PC-9 (cell line): ENCODE measurements around the gene CLC. TPM values are rescaled to one million over a fixed set of nuclear protein-coding genes. Genes with fewer than 3 reads are reported as not detected.
"Not testable (repeated sequence)": the region's sequence is repeated elsewhere in the genome, so short reads cannot be mapped to it uniquely, and the experiment has no call there.

Source experiments
- BruUV-seq: library from RNA; stranded (reverse); fragments of 400-500 nt; replicated peaks from 2 replicates; lab custom pipeline; 2021; lab: Mats Ljungman, UMichigan
- CTCF ChIA-PET: fragments of 300-600 bp; sonication (Branson Sonifier 250); formaldehyde crosslinking; loops from one replicate; lab custom pipeline; 2022; ENCODE audit warnings: antibody characterized with exemption; lab: Charles Lee
- POLR2A ChIA-PET: fragments of 300-600 bp; sonication (Branson Sonifier 250); formaldehyde crosslinking; loops from one replicate; lab custom pipeline; 2022; ENCODE audit warnings: antibody characterized with exemption; ENCODE audit not compliant: unreplicated experiment; lab: Charles Lee
- DNase-seq, 2 experiments: peaks; one replicate each; pipeline versions ENCODE4 v3.0.0 to v3.0.0-alpha.2; 2015 to 2022; ENCODE audit warnings: mixed read lengths in 1 of 2
- H2AFZ ChIP-seq: fragments of 200-600 bp; sonication (generic); 2 replicates; pipeline ENCODE4 v1.8.1; 2017; ENCODE audit warnings: antibody characterized with exemption
- H3F3A ChIP-seq: fragments of 200-600 bp; sonication (generic); 2 replicates; pipeline ENCODE4 v1.8.1; 2017; ENCODE audit warnings: antibody characterized with exemption, mild to moderate bottlenecking, low read depth; ENCODE audit not compliant: insufficient read depth
- H3K27ac ChIP-seq: fragments of 200-600 bp; sonication (generic); 2 replicates; pipeline ENCODE4 v1.6.1; 2016; ENCODE audit warnings: mixed run types
- H3K27me3 ChIP-seq: fragments of 200-600 bp; sonication (generic); 2 replicates; pipeline ENCODE4 v1.6.1; 2016; ENCODE audit warnings: low read depth, mixed run types; ENCODE audit not compliant: insufficient read depth
- H3K36me3 ChIP-seq: fragments of 200-600 bp; sonication (generic); 2 replicates; pipeline ENCODE4 v1.6.1; 2016; ENCODE audit warnings: low read depth, mixed run types
- H3K4me1 ChIP-seq: fragments of 200-600 bp; sonication (generic); replicated peaks from 2 replicates; pipeline ENCODE4 v1.6.1; 2016; ENCODE audit warnings: mixed run types; ENCODE audit not compliant: insufficient read depth
- H3K4me2 ChIP-seq: fragments of 200-600 bp; sonication (generic); 2 replicates; pipeline ENCODE4 v1.6.1; 2017; ENCODE audit warnings: mixed run types
- H3K4me3 ChIP-seq: fragments of 200-600 bp; sonication (generic); 2 replicates; pipeline ENCODE4 v1.6.1; 2016; ENCODE audit warnings: mixed run types
- H3K79me2 ChIP-seq: fragments of 200-600 bp; sonication (generic); 2 replicates; pipeline ENCODE4 v1.6.1; 2017; ENCODE audit warnings: low read depth, mixed run types
- H3K9me2 ChIP-seq: fragments of 200-600 bp; sonication (generic); 2 replicates; pipeline ENCODE4 v1.8.1; 2017; ENCODE audit warnings: mild to moderate bottlenecking; ENCODE audit not compliant: insufficient read depth
- H3K9me3 ChIP-seq: fragments of 200-600 bp; sonication (generic); 2 replicates; pipeline ENCODE4 v1.8.1; 2016; ENCODE audit warnings: low read depth; ENCODE audit not compliant: insufficient read depth
- H4K20me1 ChIP-seq: fragments of 200-600 bp; sonication (generic); 2 replicates; pipeline ENCODE4 v1.8.1; 2017; ENCODE audit not compliant: insufficient read depth
- EZH2 ChIP-seq: fragments of 200-600 bp; sonication (generic); IDR thresholded peaks from 2 replicates; pipeline ENCODE4 v1.8.0; 2017; ENCODE audit warnings: antibody characterized with exemption, low read depth
- intact Hi-C: fragments of 100-400 bp; cut with micrococcal nuclease; formaldehyde crosslinking; loops from one replicate; pipeline ENCODE4 v1.10.0; 2022; ENCODE audit not compliant: unreplicated experiment
- total RNA-seq: library from RNA; stranded (reverse); gene quantifications from 2 replicates; pipeline ENCODE4 v1.2.3, GENCODE V29; 2021
- TF ChIP-seq, protein P1 (sequence below): fragments of 200-600 bp; sonication (generic); conservative IDR thresholded peaks from 2 replicates; pipeline ENCODE4 v1.6.1; 2017; ENCODE audit warnings: mixed run types, antibody characterized with exemption, mild to moderate bottlenecking, moderate library complexity

Gene CLC
- total RNA-seq, 1 experiment from 2014 or later = not detected

DNA sequence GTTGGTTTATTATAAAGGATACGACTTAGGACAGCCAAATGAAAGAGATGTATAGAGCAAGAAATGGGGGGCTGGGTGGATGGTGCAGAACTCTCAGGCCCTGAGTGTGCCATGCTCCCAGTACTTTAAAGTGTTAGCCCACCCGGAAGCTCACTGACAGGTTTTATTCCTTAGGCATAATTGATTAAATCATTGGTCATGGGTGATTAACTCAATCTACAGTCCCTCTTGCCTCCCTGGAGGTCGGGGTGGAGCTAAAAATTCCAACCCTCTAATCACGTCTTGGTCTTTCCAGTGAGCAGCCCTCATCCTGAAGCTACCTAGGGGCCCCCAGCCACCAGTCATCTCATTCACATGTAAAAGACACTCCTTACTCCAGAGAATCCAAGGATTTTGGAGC is 31.0 kb upstream of the CLC start:
- CTCF ChIA-PET = interaction anchor here (0.7 kb wide), 1 partner anchor 155 kb away, joined by 3 read pairs; no protein-coding TSS in a partner anchor
- intact Hi-C loops = loop anchor here (5.0 to 10.0 kb wide), 2 partner anchors 211 to 324 kb away; partner anchors contain the start of gene SUPT5H

DNA sequence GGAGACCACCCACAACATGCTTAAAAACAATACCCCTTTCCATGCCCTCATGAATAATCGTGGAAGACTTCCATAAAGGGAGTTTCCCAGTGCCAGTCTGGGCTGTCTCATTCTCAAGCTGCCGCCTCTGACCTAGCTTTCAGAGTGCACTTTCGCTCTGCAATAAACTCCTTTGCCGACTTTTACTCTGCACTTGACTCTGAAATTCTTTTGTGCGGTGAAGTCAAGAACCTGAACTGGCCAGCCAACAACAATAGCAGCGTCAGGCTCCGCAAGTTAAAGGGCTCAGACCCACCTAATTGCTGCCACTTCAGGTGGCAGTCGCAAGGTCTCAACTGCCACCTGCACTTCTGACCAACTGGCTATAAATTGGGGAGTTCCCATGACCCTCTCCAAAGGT is 30.5 kb upstream of the CLC start:
- POLR2A ChIA-PET = no interaction called here
- H2AFZ ChIP-seq = no peak overlapping the region
- H3K4me1 ChIP-seq = no peaks in the 10 kb centered on the region
- no peaks in the 10 kb centered on the region for H3F3A ChIP-seq
- no peaks in the 10 kb centered on the region for H3K9me3 ChIP-seq
- H4K20me1 ChIP-seq = no peaks in the 10 kb centered on the region
- no peak overlapping the region for H3K27ac ChIP-seq
- DNase-seq = no peak
- no peaks in the 10 kb centered on the region for H3K9me2 ChIP-seq
- CTCF ChIA-PET = interaction anchor here (0.9 kb wide), 1 partner anchor 10 kb away, joined by 5 read pairs; no protein-coding TSS in a partner anchor
- peaks cover 57% of the 10 kb centered on the region for H3K27me3 ChIP-seq
- BruUV-seq = no TSS peak
- TF ChIP-seq EZH2 = no peak
- no peak overlapping the region for H3K4me3 ChIP-seq
- no peaks in the 10 kb centered on the region for H3K79me2 ChIP-seq
- no peaks in the 10 kb centered on the region for H3K36me3 ChIP-seq
- intact Hi-C loops = loop anchor here (5.0 to 10.0 kb wide), 2 partner anchors 211 to 324 kb away; partner anchors contain the start of gene SUPT5H
- no peak overlapping the region for H3K4me2 ChIP-seq

More for the DNA sequence above, 31.0 kb upstream of the CLC start:
- Histone ChIP-seq H3K27me3 (peaks cover 58% of the 10 kb centered on the region), H3K36me3 (no peaks in the 10 kb centered on the region), H3K4me2 (no peak overlapping the region), H3F3A (no peaks in the 10 kb centered on the region), H2AFZ (no peak overlapping the region), H3K27ac (no peak overlapping the region), H3K4me1 (no peaks in the 10 kb centered on the region), H3K9me3 (no peaks in the 10 kb centered on the region), H3K79me2 (no peaks in the 10 kb centered on the region), H3K4me3 (no peak overlapping the region), H4K20me1 (no peaks in the 10 kb centered on the region), H3K9me2 (no peaks in the 10 kb centered on the region)
- no peak for DNase-seq
- no TSS peak for BruUV-seq
- no peak for TF ChIP-seq EZH2
- POLR2A ChIA-PET = no interaction called here

- CTCF ChIA-PET = interaction anchor here (0.5 to 0.8 kb wide), 4 partner anchors 90 to 1977 kb away, joined by 3 to 12 read pairs (median 4); no protein-coding TSS in a partner anchor
Measured at GRCh38 chr19:39765091-39766076, 27.6 kb upstream of the CLC start.

GRCh38 chr19:39761851-39762250 is 24.0 kb upstream of the CLC start:
- H3F3A ChIP-seq, H2AFZ ChIP-seq, H3K4me1 ChIP-seq, H3K79me2 ChIP-seq, POLR2A ChIA-PET, H3K9me3 ChIP-seq, H3K4me3 ChIP-seq, BruUV-seq, DNase-seq, H3K4me2 ChIP-seq, H3K27ac ChIP-seq, H4K20me1 ChIP-seq, CTCF ChIA-PET, H3K9me2 ChIP-seq, H3K36me3 ChIP-seq: not testable (repeated sequence)
- intact Hi-C loops = loop anchor here (10.0 kb wide), 1 partner anchor 317 kb away; the partner anchor contains the start of gene SUPT5H
- peaks cover 45% of the 10 kb centered on the region for H3K27me3 ChIP-seq

More at GRCh38 chr19:39765091-39766076, 27.6 kb upstream of the CLC start:
- intact Hi-C loops = loop anchor here (5.0 to 10.0 kb wide), 2 partner anchors 208 to 321 kb away; partner anchors contain the start of gene SUPT5H
- Histone ChIP-seq H3K9me2 (no peaks in the 10 kb centered on the region), H3K9me3 (no peaks in the 10 kb centered on the region), H2AFZ (no peak overlapping the region), H4K20me1 (no peaks in the 10 kb centered on the region), H3K27me3 (peaks cover 48% of the 10 kb centered on the region), H3F3A (no peaks in the 10 kb centered on the region), H3K4me1 (no peaks in the 10 kb centered on the region), H3K79me2 (no peaks in the 10 kb centered on the region), H3K36me3 (no peaks in the 10 kb centered on the region), H3K4me3 (no peak overlapping the region), H3K4me2 (no peak overlapping the region), H3K27ac (no peak overlapping the region)
- BruUV-seq = no TSS peak
- DNase-seq = peak in 1 of 2 experiments; percentile 21
- POLR2A ChIA-PET = no interaction called here
- TF ChIP-seq, protein P1, sequence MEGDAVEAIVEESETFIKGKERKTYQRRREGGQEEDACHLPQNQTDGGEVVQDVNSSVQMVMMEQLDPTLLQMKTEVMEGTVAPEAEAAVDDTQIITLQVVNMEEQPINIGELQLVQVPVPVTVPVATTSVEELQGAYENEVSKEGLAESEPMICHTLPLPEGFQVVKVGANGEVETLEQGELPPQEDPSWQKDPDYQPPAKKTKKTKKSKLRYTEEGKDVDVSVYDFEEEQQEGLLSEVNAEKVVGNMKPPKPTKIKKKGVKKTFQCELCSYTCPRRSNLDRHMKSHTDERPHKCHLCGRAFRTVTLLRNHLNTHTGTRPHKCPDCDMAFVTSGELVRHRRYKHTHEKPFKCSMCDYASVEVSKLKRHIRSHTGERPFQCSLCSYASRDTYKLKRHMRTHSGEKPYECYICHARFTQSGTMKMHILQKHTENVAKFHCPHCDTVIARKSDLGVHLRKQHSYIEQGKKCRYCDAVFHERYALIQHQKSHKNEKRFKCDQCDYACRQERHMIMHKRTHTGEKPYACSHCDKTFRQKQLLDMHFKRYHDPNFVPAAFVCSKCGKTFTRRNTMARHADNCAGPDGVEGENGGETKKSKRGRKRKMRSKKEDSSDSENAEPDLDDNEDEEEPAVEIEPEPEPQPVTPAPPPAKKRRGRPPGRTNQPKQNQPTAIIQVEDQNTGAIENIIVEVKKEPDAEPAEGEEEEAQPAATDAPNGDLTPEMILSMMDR = peak; percentile 87
- TF ChIP-seq EZH2 = no peak
